ENCODE data around the gene CAV1. TPM values are rescaled to one million over a fixed set of nuclear protein-coding genes. Genes with fewer than 3 reads are reported as not detected.

CAV1 gene
- total and polyA plus RNA-seq, 2 experiments from 2014 or later, result 1,092 to 1,736 TPM

- Histone ChIP-seq H2AFZ (no peak overlapping the region), H3K79me2 (ENCODE audit: insufficient read depth) (no peaks in the 10 kb centered on the region), H3K27ac (no peak overlapping the region), H3F3A (ENCODE audit: insufficient read depth) (no peaks in the 10 kb centered on the region), H3K4me1 (ENCODE audit: insufficient read depth) (peaks cover 5% of the 10 kb centered on the region), H3K9me3 (ENCODE audit: low read depth) (no peaks in the 10 kb centered on the region), H3K27me3 (replicated peaks; ENCODE audit: insufficient read depth) (no peaks in the 10 kb centered on the region), H3K4me3 (no peak overlapping the region), H3K9me2 (ENCODE audit: insufficient read depth) (no peaks in the 10 kb centered on the region), H4K20me1 (ENCODE audit: insufficient read depth) (no peaks in the 10 kb centered on the region), H3K36me3 (ENCODE audit: low read depth) (no peaks in the 10 kb centered on the region), H3K9ac (no peak overlapping the region), H3K4me2 (ENCODE audit: unreplicated experiment) (no peak overlapping the region)
- in situ Hi-C loops (cut with MboI), result no loop called here
- TF ChIP-seq EZH2 (IDR thresholded peaks at IDR 0.05; ENCODE audit: insufficient read depth, poor library complexity, severe bottlenecking), result no peak
- no peak for TF ChIP-seq EZH2phosphoT487 (IDR thresholded peaks at IDR 0.05; ENCODE audit: insufficient read depth, low read depth)
- 65 to 67% methylated on average over 5 of the region's 5 CpGs for WGBS, 2 experiments (ENCODE audit: low coverage in 1 of 2, low lambda C conversion rate in 2 of 2, missing lambda C conversion rate in 2 of 2)
- DNase-seq, result no peak
Measured at GRCh38 chr7:116487907-116488521, 36.8 kb upstream of the CAV1 start.

GRCh38 chr7:116490351-116490750 is 34.5 kb upstream of the CAV1 start:
- 12 to 20% methylated on average over 2 of the region's 2 CpGs for WGBS, 2 experiments (ENCODE audit: low coverage in 1 of 2, low lambda C conversion rate in 2 of 2, missing lambda C conversion rate in 2 of 2)
- no peak overlapping the region for H3K4me3 ChIP-seq
- no peak overlapping the region for H2AFZ ChIP-seq
- H3K9ac ChIP-seq, result no peak overlapping the region
- H3K27ac ChIP-seq, result no peak overlapping the region
- H3K9me2 ChIP-seq (ENCODE audit: insufficient read depth), result no peaks in the 10 kb centered on the region
- 0 out of 2 replicates have a peak, but pooled peaks cover 3% of the 10 kb centered on the region for H3F3A ChIP-seq (ENCODE audit: insufficient read depth)
- H3K9me3 ChIP-seq (ENCODE audit: low read depth), result no peaks in the 10 kb centered on the region
- DNase-seq, result no peak
- H3K36me3 ChIP-seq (ENCODE audit: low read depth), result no peaks in the 10 kb centered on the region
- in situ Hi-C loops (cut with MboI), result no loop called here
- no peak for TF ChIP-seq EZH2 (IDR thresholded peaks at IDR 0.05; ENCODE audit: insufficient read depth, poor library complexity, severe bottlenecking)
- no peak for TF ChIP-seq EZH2phosphoT487 (IDR thresholded peaks at IDR 0.05; ENCODE audit: insufficient read depth, low read depth)
- no peak overlapping the region for H3K4me2 ChIP-seq (ENCODE audit: unreplicated experiment)
- H3K79me2 ChIP-seq (ENCODE audit: insufficient read depth), result no peaks in the 10 kb centered on the region
- H4K20me1 ChIP-seq (ENCODE audit: insufficient read depth), result no peaks in the 10 kb centered on the region
- H3K4me1 ChIP-seq (ENCODE audit: insufficient read depth), result peaks cover under 1% of the 10 kb centered on the region; the same call in 1 of the 2 replicates
- H3K27me3 ChIP-seq (replicated peaks; ENCODE audit: insufficient read depth), result no peaks in the 10 kb centered on the region

GRCh38 chr7:116491887-116492653 is 32.8 kb upstream of the CAV1 start:
- no peak for TF ChIP-seq EZH2 (IDR thresholded peaks at IDR 0.05; ENCODE audit: insufficient read depth, poor library complexity, severe bottlenecking)
- TF ChIP-seq EZH2phosphoT487 (IDR thresholded peaks at IDR 0.05; ENCODE audit: insufficient read depth, low read depth), result no peak
- Histone ChIP-seq H3K9me3 (ENCODE audit: low read depth) (no peaks in the 10 kb centered on the region), H2AFZ (no peak overlapping the region), H3K27ac (no peak overlapping the region), H3K79me2 (ENCODE audit: insufficient read depth) (no peaks in the 10 kb centered on the region), H3K4me3 (no peak overlapping the region), H3K4me2 (ENCODE audit: unreplicated experiment) (no peak overlapping the region), H3K9me2 (ENCODE audit: insufficient read depth) (no peaks in the 10 kb centered on the region), H3K4me1 (ENCODE audit: insufficient read depth) (peaks cover 13% of the 10 kb centered on the region), H3K36me3 (ENCODE audit: low read depth) (no peaks in the 10 kb centered on the region), H4K20me1 (ENCODE audit: insufficient read depth) (no peaks in the 10 kb centered on the region), H3K27me3 (replicated peaks; ENCODE audit: insufficient read depth) (no peaks in the 10 kb centered on the region), H3F3A (ENCODE audit: insufficient read depth) (peaks cover 17% of the 10 kb centered on the region), H3K9ac (no peak overlapping the region)
- 61 to 62% methylated on average over 3 of the region's 3 CpGs for WGBS, 2 experiments (ENCODE audit: low coverage in 1 of 2, low lambda C conversion rate in 2 of 2, missing lambda C conversion rate in 2 of 2)
- DNase-seq, result no peak
- in situ Hi-C loops (cut with MboI), result no loop called here

GRCh38 chr7:116492654-116493109 is 32.2 kb upstream of the CAV1 start:
- Histone ChIP-seq H3K9me2 (ENCODE audit: insufficient read depth) (no peaks in the 10 kb centered on the region), H3K4me1 (ENCODE audit: insufficient read depth) (peaks cover 14% of the 10 kb centered on the region), H3K79me2 (ENCODE audit: insufficient read depth) (no peaks in the 10 kb centered on the region), H2AFZ (no peak overlapping the region), H3K9me3 (ENCODE audit: low read depth) (no peaks in the 10 kb centered on the region), H3K27me3 (replicated peaks; ENCODE audit: insufficient read depth) (no peaks in the 10 kb centered on the region), H3K27ac (no peak overlapping the region), H4K20me1 (ENCODE audit: insufficient read depth) (no peaks in the 10 kb centered on the region), H3K9ac (no peak overlapping the region), H3K36me3 (ENCODE audit: low read depth) (no peaks in the 10 kb centered on the region), H3K4me2 (ENCODE audit: unreplicated experiment) (no peak overlapping the region), H3F3A (ENCODE audit: insufficient read depth) (peaks cover 23% of the 10 kb centered on the region), H3K4me3 (no peak overlapping the region)
- in situ Hi-C loops (cut with MboI), result no loop called here
- WGBS, 2 experiments (ENCODE audit: low coverage in 1 of 2, low lambda C conversion rate in 2 of 2, missing lambda C conversion rate in 2 of 2), result 97% methylated on average over 3 of the region's 3 CpGs
- TF ChIP-seq EZH2phosphoT487 (IDR thresholded peaks at IDR 0.05; ENCODE audit: insufficient read depth, low read depth) (no peak), EZH2 (IDR thresholded peaks at IDR 0.05; ENCODE audit: insufficient read depth, poor library complexity, severe bottlenecking) (no peak)
- DNase-seq, result no peak
